ENCODE data around the gene RASGRP1. TPM values are rescaled to one million over a fixed set of nuclear protein-coding genes. Genes with fewer than 3 reads are reported as not detected.
A peak's percentile ranks its signal among the peaks of the same experiment; 100 is the strongest.

RASGRP1 gene
- total RNA-seq, 1 donor from 2014 or later, result 4.6 TPM

DNA sequence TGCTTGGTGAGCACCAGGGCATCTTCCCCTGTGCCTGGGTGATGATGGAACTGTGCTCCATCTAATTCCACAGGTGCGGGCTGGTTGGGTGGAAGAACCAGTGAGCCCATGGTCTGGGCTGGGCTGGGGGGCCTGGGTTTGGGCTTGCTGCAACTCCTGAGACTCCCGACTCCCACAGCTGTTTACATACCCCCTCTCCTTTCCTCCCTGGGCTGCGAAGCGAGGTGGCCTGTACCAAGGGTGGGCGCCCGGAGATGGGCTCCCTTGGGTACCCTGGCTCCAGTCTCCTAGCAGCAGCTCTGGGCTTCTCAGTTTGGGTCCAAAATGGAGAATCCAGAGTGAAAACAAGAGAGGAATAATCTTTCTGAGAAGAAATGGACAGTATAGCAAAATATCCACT is 105.1 kb downstream of the RASGRP1 start:
- DNase-seq (ENCODE audit: low spot score), result no peak

DNA sequence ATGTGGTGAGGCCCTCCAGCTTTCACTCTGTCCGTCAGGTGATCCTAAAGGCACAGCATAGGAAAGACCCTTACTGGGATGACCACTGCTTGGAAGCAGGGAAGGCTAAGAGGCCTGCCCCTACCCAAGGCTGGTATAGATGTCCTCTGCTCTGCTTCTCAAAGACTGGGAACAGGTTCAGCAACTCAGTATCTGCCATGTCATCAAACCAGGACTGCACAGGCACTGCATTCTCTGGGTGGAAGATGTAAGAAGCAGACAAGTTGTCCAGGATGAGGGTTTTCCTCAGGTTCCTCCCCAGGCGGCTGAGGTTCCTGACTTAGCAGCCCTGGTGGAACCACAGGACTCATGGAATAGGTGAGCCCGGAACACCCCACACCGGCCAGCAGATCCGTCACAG is 106.0 kb downstream of the RASGRP1 start:
- no peak for DNase-seq (ENCODE audit: low spot score)

- DNase-seq (ENCODE audit: low spot score), result no peak
These were observed 109.5 kb downstream of the RASGRP1 start for GRCh38 chr15:38455092-38455491.

DNA sequence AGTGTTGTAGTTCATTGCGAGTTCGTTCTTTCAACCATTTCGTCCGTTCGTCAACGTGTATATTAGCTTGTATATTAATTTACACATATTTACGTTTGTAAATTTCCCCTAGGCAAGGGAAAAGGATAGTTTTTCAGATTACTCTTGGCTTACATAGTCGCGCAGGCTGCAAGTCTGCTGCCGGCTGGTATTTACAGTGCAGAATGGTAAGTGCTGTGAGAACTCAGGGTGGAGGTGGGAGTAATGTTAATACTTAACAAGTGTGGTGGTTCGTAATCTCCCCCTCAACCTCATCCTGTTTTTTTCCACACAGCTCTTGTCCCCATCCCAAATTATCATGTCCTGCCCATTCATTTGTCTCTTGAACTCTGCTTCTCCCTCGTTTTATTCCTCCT is 109.9 kb downstream of the RASGRP1 start:
- DNase-seq (ENCODE audit: low spot score), result no peak

GRCh38 chr15:38453971-38454695 is 110.5 kb downstream of the RASGRP1 start, which contains the start of gene FAM98B:
FAM98B (plus strand) TSS chr15:38454127; CDS start chr15:38454162, 35 bp downstream.
- peak; percentile 90 for DNase-seq (ENCODE audit: low spot score)

DNA sequence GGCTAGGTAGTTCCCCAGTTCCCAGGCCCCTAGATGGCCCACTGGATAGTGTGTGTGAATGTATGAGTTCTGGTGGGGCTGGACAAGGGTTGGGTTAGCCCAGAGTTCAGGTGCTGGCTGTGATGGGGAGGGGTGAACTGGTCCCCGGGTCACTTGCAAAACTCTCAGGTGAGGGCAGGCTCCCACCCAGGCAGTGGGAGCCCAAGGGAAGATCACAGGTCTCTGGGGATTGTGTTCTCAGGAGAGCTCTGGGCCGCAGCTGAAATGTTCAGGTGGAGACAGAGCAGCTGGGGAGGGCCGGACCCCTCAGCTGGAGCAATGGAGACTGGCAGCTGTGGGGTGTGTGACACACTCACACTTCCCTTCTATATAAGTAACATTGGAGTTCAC is 123.5 kb downstream of the RASGRP1 start:
- DNase-seq (ENCODE audit: low spot score), result no peak

DNA sequence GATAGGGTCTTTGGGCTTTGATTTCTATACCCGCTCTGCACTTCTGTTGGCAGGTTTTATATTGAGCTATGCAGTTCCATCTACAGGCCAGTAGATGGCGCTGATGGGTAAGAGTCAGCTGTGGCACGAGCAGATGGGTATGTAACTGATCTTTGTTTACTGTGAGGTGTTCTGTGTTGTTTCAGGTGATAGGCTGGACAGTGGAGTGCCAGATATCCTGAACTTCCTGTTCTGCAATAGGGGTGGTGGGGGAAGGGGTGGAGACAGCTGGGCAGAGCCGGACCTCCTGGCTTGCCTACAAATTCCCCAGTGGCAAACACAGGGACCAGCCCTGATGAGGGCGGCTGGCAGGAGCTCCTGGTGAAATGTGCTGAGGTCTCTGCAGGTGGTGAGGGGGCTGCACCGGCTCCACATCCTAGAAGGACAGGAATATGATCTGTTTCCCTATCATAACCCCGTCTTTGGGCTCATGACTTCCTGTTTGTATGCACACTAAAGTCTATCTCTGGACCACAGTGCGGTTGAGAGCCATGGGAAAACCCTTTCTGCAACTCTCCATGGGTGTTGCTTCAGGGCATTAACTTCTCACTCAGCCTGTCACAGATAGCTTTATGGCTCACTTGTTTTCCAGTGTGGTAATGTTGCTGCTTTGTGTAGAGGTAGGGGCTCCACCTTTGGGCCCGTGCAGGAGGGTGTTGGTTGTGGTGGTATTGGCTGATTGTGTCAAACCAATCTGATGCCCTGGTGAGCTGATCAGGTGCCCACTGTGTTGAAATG is 124.1 kb downstream of the RASGRP1 start:
- DNase-seq (ENCODE audit: low spot score), result peak; percentile 55

Other genes starting within 250 kb of the RASGRP1 start
- gene FAM98B, start 110.7 kb downstream of the RASGRP1 start, total RNA-seq, result 15.0 TPM

Data from mucosa of gallbladder (tissue), 1 donor.